Smooth muscle cell (in vitro differentiated cells): Measurements from ENCODE around the gene CENPP. TPM values are rescaled to one million over a fixed set of nuclear protein-coding genes. Genes with fewer than 3 reads are reported as not detected.
A peak's percentile ranks its signal among the peaks of the same experiment; 100 is the strongest.

Experiments
- DNase-seq: peaks from one replicate; lab custom pipeline; 2025; ENCODE audit not compliant: unreplicated experiment; lab: John Stamatoyannopoulos, UW
- H2AFZ ChIP-seq: fragments of 200-600 bp; sonication (generic); 2 replicates; pipeline ENCODE4 v1.6.0; 2016; ENCODE audit warnings: antibody characterized with exemption, low read depth, mild to moderate bottlenecking
- H3F3A ChIP-seq: fragments of 200-600 bp; sonication (generic); 2 replicates; pipeline ENCODE4 v1.6.0; 2017; ENCODE audit warnings: antibody characterized with exemption, low read depth
- H3K27ac ChIP-seq: fragments of 200-600 bp; sonication (generic); 2 replicates; pipeline ENCODE4 v1.5.1; 2016; ENCODE audit warnings: low read depth, mild to moderate bottlenecking
- H3K27me3 ChIP-seq: fragments of 200-600 bp; sonication (generic); 2 replicates; pipeline ENCODE4 v1.6.1; 2016; ENCODE audit warnings: low read depth, mild to moderate bottlenecking
- H3K36me3 ChIP-seq: fragments of 200-600 bp; sonication (generic); 2 replicates; pipeline ENCODE4 v1.5.1; 2016; ENCODE audit warnings: low read depth
- H3K4me1 ChIP-seq: fragments of 200-600 bp; sonication (generic); 2 replicates; pipeline ENCODE4 v1.5.1; 2016; ENCODE audit warnings: low read depth
- H3K4me2 ChIP-seq: fragments of 200-600 bp; sonication (generic); 2 replicates; pipeline ENCODE4 v1.6.0; 2016; ENCODE audit warnings: mild to moderate bottlenecking
- H3K4me3 ChIP-seq: fragments of 200-600 bp; sonication (generic); 2 replicates; pipeline ENCODE4 v1.5.1; 2016; ENCODE audit warnings: mild to moderate bottlenecking
- H3K79me2 ChIP-seq: fragments of 200-600 bp; sonication (generic); 2 replicates; pipeline ENCODE4 v1.6.0; 2016; ENCODE audit warnings: low read depth, mild to moderate bottlenecking
- H3K9ac ChIP-seq: fragments of 200-600 bp; sonication (generic); 2 replicates; pipeline ENCODE4 v1.6.0; 2016; ENCODE audit warnings: low read depth
- H3K9me3 ChIP-seq: fragments of 200-600 bp; sonication (generic); replicated peaks from 2 replicates; pipeline ENCODE4 v1.5.1; 2016; ENCODE audit warnings: low read depth
- H4K20me1 ChIP-seq: fragments of 200-600 bp; sonication (generic); 2 replicates; pipeline ENCODE4 v1.6.0; 2016; ENCODE audit warnings: low read depth
- WGBS: methylation state at CpG from one replicate; pipeline ENCODE4 v1.1.7; 2016; ENCODE audit warnings: low lambda C conversion rate; 5-methylcytosine and 5-hydroxymethylcytosine counted together
- polyA plus RNA-seq: library from polyadenylated mRNA; unstranded; fragments of >200 nt; fragmentation: Nextera tagmentation; extraction: Ambion mirVana; gene quantifications from 2 replicates; pipeline ENCODE4 v1.2.1, GENCODE V29; 2016
- total RNA-seq: library from RNA; depleted of rRNA; stranded (reverse); fragments of >200 nt; gene quantifications from 2 replicates; pipeline ENCODE4 v1.2.3, GENCODE V29; 2014
- TF ChIP-seq, protein P1 (sequence below): fragments of 200-600 bp; sonication (generic); IDR thresholded peaks from 2 replicates; pipeline ENCODE4 v1.5.1; 2017; ENCODE audit warnings: borderline replicate concordance, mild to moderate bottlenecking, antibody characterized with exemption; ENCODE audit not compliant: insufficient read depth, poor library complexity, severe bottlenecking

CENPP gene
- total and polyA plus RNA-seq, 2 experiments from 2014 or later, result 4.2 to 17.5 TPM

DNA sequence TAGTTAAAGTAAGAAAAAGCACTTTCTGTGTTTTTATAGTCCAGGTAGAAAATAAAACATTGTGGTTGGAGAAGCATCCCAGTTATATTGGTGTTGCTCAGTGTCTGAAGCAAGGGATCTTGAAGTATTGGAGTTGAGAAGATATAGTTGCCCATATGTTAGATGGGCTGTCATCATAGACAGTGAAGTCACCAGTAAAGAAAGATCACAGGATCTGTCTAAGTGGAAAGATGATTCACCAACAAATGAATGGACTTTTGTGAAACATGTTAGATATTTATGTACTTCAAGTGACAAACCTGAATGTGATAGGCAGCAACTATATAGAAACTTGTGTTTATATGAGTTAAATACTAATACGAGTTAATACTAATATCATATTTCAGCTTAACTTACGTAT, 66.9 kb downstream of the CENPP start:
- Histone ChIP-seq H4K20me1 (no peaks in the 10 kb centered on the region), H3K79me2 (no peaks in the 10 kb centered on the region), H3K4me1 (no peaks in the 10 kb centered on the region), H3K27me3 (no peaks in the 10 kb centered on the region), H3K9ac (no peak overlapping the region), H3K36me3 (no peaks in the 10 kb centered on the region), H2AFZ (no peak overlapping the region), H3K9me3 (no peaks in the 10 kb centered on the region), H3K4me2 (no peak overlapping the region), H3K4me3 (no peak overlapping the region), H3F3A (no peaks in the 10 kb centered on the region), H3K27ac (peak overlapping the region; percentile 39)
- no peak for DNase-seq
- 78% methylated on average over 2 of the region's 2 CpGs for WGBS
- TF ChIP-seq, protein P1, sequence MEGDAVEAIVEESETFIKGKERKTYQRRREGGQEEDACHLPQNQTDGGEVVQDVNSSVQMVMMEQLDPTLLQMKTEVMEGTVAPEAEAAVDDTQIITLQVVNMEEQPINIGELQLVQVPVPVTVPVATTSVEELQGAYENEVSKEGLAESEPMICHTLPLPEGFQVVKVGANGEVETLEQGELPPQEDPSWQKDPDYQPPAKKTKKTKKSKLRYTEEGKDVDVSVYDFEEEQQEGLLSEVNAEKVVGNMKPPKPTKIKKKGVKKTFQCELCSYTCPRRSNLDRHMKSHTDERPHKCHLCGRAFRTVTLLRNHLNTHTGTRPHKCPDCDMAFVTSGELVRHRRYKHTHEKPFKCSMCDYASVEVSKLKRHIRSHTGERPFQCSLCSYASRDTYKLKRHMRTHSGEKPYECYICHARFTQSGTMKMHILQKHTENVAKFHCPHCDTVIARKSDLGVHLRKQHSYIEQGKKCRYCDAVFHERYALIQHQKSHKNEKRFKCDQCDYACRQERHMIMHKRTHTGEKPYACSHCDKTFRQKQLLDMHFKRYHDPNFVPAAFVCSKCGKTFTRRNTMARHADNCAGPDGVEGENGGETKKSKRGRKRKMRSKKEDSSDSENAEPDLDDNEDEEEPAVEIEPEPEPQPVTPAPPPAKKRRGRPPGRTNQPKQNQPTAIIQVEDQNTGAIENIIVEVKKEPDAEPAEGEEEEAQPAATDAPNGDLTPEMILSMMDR, result no peak

DNA sequence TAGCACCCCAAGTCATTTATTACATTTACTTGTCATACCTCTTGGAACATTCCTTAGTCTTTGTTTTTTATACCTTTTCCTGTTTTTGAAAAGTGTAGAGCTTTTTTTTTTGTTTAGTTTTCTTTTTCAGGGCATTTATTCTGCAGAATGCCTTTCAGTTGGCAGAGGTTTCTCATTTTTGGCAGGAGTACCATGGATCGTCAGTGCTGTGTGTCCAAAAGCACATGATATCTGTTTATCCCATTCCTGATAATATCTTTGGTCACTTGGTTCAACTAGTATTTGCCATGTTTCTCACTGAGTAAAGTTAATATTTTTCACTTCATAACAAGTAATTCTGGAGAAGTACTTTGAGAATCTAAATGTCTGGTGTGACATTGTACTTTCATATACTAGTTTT, 67.9 kb downstream of the CENPP start:
- Histone ChIP-seq H4K20me1 (no peaks in the 10 kb centered on the region), H3K36me3 (no peaks in the 10 kb centered on the region), H3K4me3 (no peak overlapping the region), H2AFZ (no peak overlapping the region), H3K9ac (no peak overlapping the region), H3K79me2 (no peaks in the 10 kb centered on the region), H3F3A (no peaks in the 10 kb centered on the region), H3K27me3 (no peaks in the 10 kb centered on the region), H3K4me2 (no peak overlapping the region), H3K9me3 (no peaks in the 10 kb centered on the region), H3K27ac (no peak overlapping the region), H3K4me1 (no peaks in the 10 kb centered on the region)
- TF ChIP-seq, protein P1, result no peak
- WGBS, result 88% methylated on average over 1 of the region's 1 CpG
- DNase-seq, result no peak

DNA sequence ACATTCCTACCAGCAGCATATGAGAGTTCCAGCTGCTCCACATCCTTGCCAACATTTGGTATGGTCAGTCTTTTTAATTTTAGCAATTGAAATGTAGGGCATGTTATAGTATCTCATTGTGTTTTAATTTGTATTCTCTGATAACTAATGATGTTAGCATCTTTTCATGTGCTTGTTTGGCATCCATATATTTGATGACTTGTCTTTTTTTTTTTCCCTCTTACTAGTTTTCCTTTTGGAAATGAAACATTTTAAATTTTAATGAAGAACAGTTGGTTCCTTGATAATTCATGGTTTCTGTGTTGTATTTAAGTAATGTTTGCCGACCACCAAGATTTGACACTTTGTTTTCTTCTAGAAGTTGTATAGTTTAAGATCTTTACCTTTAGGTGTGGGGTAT, 69.9 kb downstream of the CENPP start:
- Histone ChIP-seq H2AFZ (no peak overlapping the region), H3K9me3 (no peaks in the 10 kb centered on the region), H3K4me3 (no peak overlapping the region), H3K9ac (no peak overlapping the region), H3K4me2 (no peak overlapping the region), H3K27me3 (no peaks in the 10 kb centered on the region), H3K4me1 (no peaks in the 10 kb centered on the region), H3K36me3 (no peaks in the 10 kb centered on the region), H3F3A (no peaks in the 10 kb centered on the region), H3K27ac (no peak overlapping the region), H4K20me1 (no peaks in the 10 kb centered on the region), H3K79me2 (no peaks in the 10 kb centered on the region)
- DNase-seq, result no peak
- TF ChIP-seq, protein P1, result no peak
- WGBS, result 88% methylated on average over 1 of the region's 1 CpG

DNA sequence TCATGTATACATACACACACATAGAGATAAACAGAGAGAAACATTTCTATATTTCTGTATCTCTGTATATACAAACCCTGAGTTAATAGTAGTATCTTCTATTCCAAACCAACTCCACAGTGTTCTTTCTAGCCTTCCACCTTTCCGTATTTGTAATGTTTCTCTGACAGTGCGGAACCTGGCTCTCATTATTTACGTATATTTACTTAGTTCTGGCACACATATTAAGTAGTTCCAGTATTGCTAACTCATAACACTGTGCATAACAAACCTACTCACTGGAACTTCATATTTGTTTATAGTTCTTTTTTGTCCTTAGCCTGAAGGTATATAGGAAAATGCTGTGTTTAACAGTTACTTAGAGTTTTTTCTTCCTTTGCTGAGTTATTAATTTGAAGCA, 72.1 kb downstream of the CENPP start:
- no peak overlapping the region for H3K9ac ChIP-seq
- no peaks in the 10 kb centered on the region for H3K36me3 ChIP-seq
- no peaks in the 10 kb centered on the region for H3K79me2 ChIP-seq
- no peaks in the 10 kb centered on the region for H3F3A ChIP-seq
- no peak overlapping the region for H3K4me3 ChIP-seq
- TF ChIP-seq, protein P1, result no peak
- H3K4me2 ChIP-seq, result no peak overlapping the region
- no peak overlapping the region for H2AFZ ChIP-seq
- H3K9me3 ChIP-seq, result no peaks in the 10 kb centered on the region
- no peak for DNase-seq
- H3K27ac ChIP-seq, result no peak overlapping the region
- 98% methylated on average over 3 of the region's 3 CpGs for WGBS
- no peaks in the 10 kb centered on the region for H3K4me1 ChIP-seq
- H4K20me1 ChIP-seq, result no peaks in the 10 kb centered on the region
- no peaks in the 10 kb centered on the region for H3K27me3 ChIP-seq
